Activated gamma-delta T cell treated with anti-CD3 and anti-CD28 coated beads, Interleukin-2, amount 50 U/mL, for 16 hours (primary cell): Measurements from ENCODE around the gene SPATA17.
"Not testable (repeated sequence)": the region's sequence is repeated elsewhere in the genome, so short reads cannot be mapped to it uniquely, and the experiment has no call there.

ENCODE experiments used
- DNase-seq: peaks from one replicate; pipeline ENCODE4 v3.0.0-alpha.2; 2020; ENCODE audit warnings: low read depth

Gene SPATA17, protein sequence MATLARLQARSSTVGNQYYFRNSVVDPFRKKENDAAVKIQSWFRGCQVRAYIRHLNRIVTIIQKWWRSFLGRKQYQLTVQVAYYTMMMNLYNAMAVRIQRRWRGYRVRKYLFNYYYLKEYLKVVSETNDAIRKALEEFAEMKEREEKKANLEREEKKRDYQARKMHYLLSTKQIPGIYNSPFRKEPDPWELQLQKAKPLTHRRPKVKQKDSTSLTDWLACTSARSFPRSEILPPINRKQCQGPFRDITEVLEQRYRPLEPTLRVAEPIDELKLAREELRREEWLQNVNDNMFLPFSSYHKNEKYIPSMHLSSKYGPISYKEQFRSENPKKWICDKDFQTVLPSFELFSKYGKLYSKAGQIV

DNA sequence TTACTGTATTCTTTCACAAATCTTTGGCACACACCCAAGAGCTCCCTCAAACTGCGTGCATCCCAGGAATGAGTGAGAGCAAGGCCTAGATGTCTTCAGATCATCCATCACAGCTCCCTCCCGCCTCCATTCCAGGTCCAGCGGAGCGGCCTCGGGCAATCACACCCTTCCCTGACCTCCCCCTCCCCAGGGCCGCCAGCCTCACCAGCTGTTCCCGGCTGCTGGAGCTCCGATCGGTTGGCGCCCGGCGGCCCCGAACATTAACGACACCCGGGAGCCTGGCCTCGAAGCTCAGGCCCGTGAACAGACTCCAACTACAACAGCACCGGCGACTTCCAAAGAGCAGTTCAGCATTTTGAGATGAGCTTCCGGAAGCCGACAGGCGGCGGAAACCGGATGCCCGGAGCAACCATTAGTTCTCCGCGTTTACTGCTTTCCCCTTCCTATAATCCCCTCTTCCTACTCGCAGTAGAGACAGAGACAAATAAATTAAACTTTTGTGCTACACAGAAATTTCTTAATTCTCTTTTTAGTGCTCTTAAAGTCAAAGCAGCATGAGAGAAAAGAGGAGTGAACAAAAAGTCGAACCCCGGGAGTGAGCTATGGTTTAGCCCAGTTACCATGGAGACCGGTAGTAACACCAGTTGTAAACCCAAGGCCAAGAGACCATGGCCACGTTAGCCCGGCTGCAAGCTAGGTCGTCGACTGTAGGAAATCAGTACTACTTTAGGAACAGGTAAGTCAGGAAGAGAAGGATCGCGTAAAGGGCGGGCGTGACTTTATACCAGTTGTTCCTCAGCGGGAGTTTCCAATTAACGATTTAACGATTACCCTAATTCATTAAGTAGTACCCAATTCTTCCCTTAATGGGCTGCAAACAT, at the start of gene SPATA17, which contains the start of gene GPATCH2:
Gene SPATA17 (plus strand): TSS at position 634 of the 881 bp plus-strand sequence. CDS start 35 bp downstream, at position 669.
Gene GPATCH2 (minus strand): TSS at position 380 of the 881 bp plus-strand sequence. CDS start 119 bp downstream, at position 261.
- peak; percentile 57 for DNase-seq

DNA sequence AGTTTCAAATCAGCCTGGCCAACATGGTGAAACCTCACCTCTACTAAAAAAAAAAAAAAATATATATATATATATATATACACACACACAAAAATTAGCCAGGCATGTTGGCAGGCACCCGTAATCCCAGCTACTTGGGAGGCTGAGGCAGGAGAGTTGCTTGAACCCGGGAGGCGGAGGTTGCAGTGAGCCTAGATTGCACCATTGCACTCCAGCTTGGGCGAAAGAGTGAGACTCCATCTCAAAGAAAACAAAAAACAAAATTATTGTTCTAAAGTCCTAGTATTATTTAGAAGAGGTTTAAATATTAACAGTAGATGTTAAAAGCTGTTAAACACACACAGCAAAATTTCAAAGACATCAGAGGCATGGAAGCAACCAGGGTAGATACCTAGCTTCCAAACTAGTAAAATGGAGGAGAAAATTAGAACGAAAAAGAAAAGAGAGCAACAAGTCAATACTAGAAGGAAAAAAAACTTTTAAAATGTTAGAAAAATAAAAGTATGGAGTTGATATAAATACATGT, 46.8 kb upstream of the SPATA17 start:
- not testable (repeated sequence) for DNase-seq

DNA sequence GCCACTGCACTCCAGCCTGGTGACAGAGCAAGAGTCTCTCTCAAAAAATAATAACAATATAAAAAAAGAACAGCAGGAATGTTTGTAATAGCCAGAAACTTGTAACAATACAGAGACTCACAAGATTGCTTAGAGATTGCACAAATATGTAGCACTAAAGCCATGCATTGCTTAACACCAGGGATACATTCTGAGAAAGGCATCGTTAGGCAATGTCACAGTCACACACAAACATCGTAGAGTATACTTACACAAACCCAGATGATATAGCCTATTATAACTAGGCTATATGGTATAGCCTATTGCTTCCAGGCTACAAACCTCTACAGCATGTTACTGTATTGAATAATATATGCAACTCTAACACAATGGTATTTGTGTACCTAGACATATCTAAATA, 45.6 kb upstream of the SPATA17 start:
- DNase-seq: no peak

DNA sequence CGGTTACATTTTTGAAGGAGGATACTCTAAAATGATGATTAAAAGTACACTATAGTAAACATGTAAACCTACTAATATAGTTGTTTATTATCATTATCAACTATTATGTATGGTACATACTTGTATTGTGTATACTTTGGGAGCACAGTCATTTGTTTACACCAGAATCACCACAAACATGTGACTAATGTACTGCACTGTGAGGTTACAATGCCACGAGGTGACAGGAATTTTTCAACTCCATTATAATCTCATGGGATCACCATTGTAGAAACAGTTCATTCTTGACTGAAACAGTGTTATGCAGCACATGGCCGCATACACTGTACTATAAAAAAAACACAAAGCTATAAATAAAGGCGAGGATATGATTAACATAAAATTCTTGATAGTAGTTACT, 44.6 kb upstream of the SPATA17 start:
- DNase-seq: no peak

DNA sequence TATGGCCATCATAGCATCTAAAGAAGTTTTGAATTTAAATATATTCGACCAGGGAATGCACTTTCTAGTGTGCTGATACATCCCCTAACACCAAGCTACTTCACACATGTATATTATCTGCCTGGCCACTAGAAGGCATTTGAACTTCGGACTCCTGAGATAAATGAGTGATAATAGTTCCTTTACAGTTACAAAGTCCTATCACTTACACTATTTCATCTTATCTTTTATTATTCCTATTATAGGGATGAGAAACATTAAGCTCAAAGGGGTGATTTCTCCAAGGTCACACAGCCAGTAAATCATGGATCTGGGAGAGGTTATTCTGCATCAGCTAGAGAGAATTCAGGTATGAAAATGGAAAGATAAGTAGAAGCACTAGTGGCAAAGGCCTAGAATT, 40.5 kb upstream of the SPATA17 start:
- DNase-seq: no peak

DNA sequence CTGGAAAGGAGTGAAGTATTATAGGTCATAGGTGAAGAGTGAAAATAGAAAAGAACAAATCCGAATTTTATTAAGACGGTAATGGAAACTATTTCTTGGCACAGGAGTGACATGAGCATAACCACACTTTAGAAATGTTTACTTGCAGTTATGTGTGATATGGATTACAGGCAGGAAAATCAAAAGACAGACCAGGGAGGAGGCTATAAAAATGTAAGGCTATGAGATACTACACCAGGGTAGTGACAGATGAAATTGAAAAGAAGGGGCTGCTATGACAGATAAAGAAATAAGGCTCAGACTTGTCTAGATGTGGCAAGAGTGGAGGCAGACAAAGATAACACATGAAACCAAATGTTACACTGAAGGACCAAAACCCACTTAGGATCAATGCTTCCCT, 32.0 kb upstream of the SPATA17 start:
- no peak for DNase-seq

DNA sequence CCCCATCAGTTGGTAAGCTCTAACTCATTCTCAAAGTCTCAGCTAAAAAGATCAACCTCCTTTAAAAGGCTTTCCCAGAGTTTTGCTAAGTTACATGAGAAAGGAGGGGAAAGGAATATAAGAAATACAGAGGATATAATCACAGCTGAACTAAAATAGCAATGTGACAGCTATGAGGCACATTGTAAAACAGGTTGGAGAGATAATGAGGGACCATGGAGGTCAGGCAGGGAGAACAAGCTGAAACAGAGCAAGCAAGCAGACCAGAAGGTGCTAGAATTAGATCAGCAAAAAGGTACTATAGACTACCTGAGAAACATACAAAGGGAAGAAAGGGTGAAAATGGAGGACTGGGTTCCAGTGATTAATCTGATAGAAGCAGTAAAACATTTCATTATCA, 28.8 kb upstream of the SPATA17 start:
- no peak for DNase-seq

DNA sequence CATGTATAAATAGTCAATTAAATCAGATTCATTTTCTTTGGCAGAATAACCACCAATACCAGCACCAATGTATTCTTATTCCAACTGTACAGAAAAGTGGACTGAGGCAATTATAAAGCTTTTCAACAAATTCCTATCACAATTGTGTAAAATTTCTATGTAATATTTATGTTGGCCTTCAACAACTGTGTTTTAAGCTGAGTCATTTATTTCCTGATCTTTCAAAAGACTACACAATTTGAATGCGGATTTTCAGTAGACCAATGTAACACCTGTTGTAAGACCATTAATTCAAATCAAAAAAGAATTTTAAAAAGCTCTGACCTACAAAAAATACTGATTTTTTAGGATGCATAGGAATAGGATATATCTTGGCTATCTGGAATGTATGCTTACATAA, 25.8 kb upstream of the SPATA17 start:
- no peak for DNase-seq

DNA sequence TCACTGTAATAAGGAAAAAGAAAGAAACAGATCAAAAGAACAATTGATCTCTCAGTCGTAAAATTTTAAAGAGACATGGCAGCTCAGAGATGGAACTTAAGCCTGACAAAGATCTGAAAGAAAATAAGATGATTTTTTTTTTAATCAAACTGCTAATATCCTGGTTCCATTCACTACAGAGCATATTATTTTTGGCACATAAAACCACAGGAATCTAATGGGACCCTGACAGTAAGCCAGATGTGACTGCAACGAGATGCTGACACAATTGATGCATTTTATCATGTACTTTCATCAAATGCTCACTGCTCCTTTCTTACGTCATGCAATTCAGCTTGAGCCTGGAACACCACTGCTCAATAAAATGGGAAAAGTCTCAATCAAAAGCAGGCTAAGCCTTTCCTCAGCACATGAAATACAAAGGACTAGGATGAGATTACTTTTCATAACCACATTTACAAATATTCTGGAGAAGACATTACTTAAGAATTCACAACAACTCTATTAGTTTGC, 16.9 kb upstream of the SPATA17 start:
- no peak for DNase-seq

DNA sequence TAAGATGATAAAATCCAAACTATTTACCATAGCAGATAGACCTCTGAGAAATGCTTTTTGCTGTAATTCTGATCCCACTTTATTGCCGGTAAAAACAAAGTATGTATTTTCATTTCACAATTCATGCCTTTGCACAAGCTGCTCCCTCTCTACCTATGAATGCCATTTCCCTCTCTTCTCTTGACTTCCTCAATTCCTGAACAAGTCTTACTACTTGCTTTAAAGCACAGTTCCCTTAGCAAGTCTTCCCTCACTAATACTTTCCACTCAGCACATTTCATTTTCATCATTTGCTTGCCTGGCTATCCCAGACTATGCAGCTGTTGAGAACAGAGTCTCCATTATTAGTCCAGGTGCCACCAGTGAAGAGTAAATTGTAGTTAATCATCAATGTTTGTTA, 14.0 kb upstream of the SPATA17 start:
- DNase-seq: no peak

DNA sequence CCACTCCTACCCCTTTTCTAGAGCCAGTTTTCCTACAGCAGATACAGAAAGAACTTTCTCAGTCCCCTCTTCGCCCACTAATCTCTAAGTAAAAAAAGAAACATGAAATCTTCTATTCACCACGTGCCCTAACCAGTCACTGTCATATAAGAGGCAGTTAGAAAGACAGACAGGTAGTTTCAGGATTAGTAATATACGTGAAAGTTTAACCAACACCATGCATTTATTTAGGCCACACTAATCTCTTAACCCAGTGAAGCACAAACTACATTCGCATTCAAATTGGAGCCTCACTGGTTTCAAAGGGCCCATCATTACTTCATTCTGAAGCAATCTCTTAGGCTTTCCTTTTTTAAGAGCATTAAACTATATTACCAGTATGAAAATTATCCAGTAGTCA, 10.3 kb upstream of the SPATA17 start:
- no peak for DNase-seq

DNA sequence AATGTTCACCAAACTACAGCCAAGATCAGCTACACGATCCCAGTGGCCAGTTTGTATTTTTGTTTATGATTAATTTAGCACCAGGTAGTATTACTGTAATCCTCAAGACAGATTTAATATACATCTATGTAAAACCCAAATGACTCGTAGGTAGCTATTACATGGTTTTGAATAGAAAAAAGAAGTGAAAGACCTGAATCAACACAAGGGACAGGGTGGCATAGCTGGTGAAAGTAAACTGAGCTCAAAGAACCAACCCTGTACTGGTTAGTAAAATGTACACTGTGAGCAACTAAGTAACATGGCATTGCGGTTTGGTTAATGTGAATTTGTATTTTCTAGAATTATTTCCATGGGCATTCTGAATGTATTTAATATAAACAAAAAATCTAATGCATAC, 9.1 kb upstream of the SPATA17 start:
- DNase-seq: no peak

DNA sequence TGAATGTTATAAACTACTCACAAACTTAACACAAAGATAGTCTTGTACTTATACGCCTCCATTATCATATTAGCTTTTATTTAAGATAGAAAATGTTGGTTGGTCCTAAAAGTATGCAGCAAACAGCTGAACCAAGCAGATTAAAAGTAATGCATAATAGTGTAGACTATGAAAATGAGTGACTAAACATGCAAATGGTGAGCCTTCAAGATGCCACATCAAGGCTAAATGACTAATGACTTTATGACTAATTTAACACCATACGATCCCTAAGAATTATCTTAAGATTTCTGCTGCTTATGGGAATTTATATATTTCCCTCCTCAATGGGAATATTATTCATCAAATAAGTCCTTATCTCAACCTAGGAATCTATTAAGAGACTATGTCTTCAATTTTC, 4.8 kb upstream of the SPATA17 start:
- DNase-seq: no peak

DNA sequence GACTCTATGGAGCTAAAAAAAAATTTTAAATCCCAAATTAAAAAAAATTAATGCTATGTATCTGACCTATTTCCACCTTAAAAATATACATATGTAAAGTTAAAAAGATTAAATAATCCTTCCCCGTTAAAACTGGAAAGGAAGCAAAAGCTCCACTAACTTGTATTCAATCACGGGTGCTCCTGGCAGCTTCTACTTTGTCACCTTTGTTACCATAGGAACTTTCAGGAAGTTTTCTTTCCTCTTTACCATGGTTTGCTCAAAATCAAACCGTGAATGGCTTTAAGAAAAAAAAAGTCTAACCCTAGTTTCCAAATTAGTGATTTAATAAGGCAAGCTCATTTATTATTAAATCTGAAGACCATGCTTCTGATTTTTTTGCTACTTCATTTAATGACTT, 3.7 kb upstream of the SPATA17 start:
- no peak for DNase-seq

DNA sequence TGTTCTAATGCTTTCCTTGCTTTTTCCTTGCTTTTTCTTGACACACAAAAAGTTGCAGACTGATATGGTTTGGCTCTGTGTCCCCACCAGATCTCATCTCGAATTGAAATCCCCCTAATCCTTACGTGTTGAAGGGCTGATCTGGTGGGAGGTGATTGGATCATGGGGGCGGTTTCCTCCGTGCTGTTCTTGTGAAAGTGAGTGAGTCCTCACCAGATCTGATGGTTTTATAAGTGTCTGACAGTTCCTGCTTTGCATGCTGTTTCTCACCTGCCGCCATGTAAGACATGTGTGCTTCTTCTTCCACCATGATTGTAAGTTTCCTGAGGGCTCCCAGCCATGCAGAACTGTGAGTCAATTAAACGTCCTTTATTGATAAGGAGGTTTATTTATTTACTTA, 11.3 kb downstream of the SPATA17 start:
- no peak for DNase-seq

DNA sequence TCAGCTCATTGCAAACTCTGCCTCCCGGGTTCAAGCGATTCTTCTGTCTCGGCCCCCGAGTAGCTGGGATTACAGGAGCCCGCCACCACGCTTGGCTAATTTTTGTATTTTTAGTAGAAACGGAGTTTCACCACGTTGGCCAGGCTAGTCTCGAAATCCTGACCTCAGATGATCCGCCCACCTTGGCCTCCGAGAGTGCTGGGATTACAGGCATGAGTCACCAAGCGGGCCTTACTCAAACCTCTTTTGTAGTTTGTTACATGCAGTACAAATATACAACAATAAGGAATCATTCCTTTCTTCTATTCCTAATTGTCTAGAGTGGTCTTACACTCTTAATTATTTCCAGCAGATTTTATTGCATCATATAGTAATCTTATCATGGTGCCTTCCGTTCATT, 16.6 kb downstream of the SPATA17 start:
- no peak for DNase-seq

DNA sequence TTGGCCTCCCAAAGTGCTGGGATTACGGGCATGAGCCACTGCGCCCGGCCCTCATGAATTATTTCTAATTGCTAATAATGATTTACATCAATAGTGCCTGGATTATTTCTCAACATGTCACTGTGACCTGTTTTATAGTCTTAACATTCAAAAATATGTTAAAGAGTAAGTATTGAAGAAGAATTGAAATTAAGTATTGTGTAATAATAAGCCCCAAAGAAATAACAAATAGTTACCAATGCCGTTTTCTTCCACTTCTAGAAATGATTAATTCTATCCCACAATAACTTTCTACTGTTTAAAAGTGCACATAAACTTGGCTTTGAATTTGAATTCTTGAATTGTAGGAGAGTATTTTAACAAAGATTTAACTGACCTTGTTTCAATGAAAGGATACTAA, 19.5 kb downstream of the SPATA17 start:
- no peak for DNase-seq

DNA sequence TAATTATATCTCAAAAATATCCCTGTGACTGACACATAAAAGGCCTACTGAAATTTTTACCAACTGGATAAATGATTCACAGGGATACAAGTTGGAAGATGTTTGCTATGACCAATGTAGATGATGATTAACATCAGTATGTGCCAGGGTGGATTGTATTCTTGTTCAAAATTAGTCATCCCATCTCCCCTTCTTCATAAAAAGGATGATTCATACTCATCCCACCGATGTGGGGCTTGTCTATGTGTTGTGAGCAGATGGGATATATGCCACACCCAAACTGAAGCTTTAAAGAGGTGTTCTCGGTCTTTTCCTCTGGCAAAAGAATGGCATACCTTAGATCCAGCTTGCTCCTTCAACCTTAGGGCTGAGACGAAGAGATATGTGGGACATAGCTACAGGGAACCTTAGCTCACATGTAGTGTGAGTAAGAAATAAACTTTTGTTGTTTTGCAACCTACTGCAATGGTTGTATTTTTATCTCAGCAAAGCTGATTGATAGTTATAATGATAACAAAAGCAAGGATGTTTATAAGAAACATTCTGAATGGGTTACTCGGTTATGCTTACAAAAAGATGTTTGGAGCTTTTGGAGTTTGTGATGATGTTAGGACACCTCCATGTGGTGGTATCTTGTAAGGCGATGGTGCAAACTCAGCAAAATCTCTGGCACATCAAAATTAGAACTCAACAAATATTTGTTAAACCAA, 29.4 kb downstream of the SPATA17 start:
- no peak for DNase-seq

DNA sequence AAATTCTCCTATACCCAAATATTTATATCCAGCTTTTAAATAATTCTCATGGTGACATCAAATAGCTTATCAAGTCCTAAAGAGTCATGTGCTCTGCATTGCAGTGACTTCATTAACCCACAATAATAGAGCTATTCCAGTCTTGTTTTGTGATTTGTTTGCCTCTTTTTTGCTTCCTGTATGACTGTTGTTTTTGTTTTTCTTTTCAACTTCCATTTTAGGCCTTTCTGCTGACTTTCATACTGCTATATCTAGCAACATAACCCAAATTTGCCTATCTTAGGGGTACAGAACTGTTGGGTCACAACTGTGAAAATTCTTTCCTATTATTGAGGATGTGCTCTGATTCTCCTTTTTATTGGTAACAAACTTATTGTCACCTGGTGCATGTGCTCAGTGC, 30.3 kb downstream of the SPATA17 start:
- DNase-seq: no peak

DNA sequence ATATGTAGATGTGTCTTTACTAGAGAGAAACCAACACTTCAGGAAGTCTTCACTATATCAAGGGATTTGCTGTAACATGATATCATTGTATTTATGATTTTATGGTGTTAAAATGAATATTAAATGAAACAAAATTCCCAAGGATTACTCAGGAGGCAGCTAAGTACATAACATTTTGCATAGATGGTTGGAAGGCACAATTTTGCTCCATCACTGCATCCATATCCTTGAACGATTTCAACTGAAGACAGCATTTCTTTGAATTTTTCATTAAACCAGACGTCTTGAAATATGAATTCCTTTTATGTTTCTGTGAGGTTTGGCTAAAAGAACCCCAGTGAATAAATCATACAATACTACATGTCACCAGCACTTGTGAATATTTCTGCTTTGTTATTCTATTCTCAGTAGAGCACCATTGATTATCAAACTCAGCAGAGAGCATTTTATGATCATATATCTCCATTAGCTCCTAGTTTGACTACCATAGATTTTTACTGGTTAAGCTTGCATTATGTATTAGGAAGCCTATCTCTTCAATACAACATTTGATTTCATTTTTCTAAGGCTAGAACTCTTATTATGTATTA, 37.3 kb downstream of the SPATA17 start:
- no peak for DNase-seq

DNA sequence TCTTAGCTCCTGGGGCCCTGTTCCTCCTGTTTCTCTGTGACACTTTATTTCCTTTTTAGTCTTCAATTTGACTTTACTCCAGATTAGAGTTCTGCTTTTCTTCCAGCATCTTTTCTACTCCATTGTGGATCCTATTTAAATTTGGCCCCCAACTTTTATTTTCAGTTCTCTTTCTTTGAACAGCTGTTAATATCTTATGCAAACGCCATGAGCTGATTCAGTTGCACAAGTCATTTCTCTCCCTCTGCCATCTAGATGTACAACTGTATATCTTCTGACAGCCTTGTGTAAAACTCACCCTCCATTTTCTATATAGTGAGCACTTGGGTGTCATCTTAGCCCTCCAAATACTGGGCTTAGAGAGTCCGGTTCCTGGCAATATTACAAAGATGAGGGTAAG, 42.2 kb downstream of the SPATA17 start:
- DNase-seq: no peak
